Measurements from ENCODE around the gene TPI1.

GRCh38 chr12:6873094-6874014 lies 6.0 kb downstream of the TPI1 start, which contains the start of gene SPSB2:
- TF ChIP-seq CTCF (IDR thresholded peaks at IDR 0.05) (peak in 2 of 4 donors; percentile 8), POLR2A (IDR thresholded peaks at IDR 0.05) (peak; percentile 71)

All from right lobe of liver (tissue), 4 donors.